Suprapubic skin (tissue), 4 donors: Measurements from ENCODE around the gene SPDYE16.
"Not testable (repeated sequence)": the region's sequence is repeated elsewhere in the genome, so short reads cannot be mapped to it uniquely, and the experiment has no call there.

Experiments
- CTCF ChIP-seq, 2 donors: fragments of 200-600 bp in 1 of 2; fragments of 450-650 bp in 1 of 2; sonication (generic) in 1 of 2; IDR thresholded peaks; one replicate each; pipeline ENCODE4 v1.5.1; 2016 to 2019; ENCODE audit warnings: antibody characterized with exemption in 2 of 2, mild to moderate bottlenecking in 1 of 2, moderate library complexity in 1 of 2
- EP300 ChIP-seq: sonication (generic); formaldehyde crosslinking; IDR thresholded peaks from one replicate; pipeline ENCODE4 v1.6.1; 2017; ENCODE audit warnings: antibody characterized with exemption
- POLR2A ChIP-seq, 2 donors: fragments of 450-650 bp; IDR thresholded peaks; one replicate each; pipeline ENCODE4 v1.6.1; 2017; ENCODE audit warnings: antibody characterized with exemption in 2 of 2, mild to moderate bottlenecking in 2 of 2, moderate library complexity in 2 of 2
- POLR2AphosphoS5 ChIP-seq, 3 donors: sonication (generic); formaldehyde crosslinking; IDR thresholded peaks; one replicate each; pipeline ENCODE4 v1.6.1; 2017; ENCODE audit warnings: antibody characterized with exemption in 3 of 3

GRCh38 chr7:76588586-76588985, 45.5 kb upstream of the SPDYE16 start:
- TF ChIP-seq EP300; CTCF (IDR thresholded peaks at IDR 0.05); POLR2A (IDR thresholded peaks at IDR 0.05); POLR2AphosphoS5 (IDR thresholded peaks at IDR 0.05): not testable (repeated sequence)
